ENCODE measurements around the gene TGM3. TPM values are rescaled to one million over a fixed set of nuclear protein-coding genes. Genes with fewer than 3 reads are reported as not detected.

Gene TGM3
- total and polyA plus RNA-seq, 10 of the 15 experiments (the other 5 are each of a cell fraction or from before 2014, with no cell fraction given): not detected

DNA sequence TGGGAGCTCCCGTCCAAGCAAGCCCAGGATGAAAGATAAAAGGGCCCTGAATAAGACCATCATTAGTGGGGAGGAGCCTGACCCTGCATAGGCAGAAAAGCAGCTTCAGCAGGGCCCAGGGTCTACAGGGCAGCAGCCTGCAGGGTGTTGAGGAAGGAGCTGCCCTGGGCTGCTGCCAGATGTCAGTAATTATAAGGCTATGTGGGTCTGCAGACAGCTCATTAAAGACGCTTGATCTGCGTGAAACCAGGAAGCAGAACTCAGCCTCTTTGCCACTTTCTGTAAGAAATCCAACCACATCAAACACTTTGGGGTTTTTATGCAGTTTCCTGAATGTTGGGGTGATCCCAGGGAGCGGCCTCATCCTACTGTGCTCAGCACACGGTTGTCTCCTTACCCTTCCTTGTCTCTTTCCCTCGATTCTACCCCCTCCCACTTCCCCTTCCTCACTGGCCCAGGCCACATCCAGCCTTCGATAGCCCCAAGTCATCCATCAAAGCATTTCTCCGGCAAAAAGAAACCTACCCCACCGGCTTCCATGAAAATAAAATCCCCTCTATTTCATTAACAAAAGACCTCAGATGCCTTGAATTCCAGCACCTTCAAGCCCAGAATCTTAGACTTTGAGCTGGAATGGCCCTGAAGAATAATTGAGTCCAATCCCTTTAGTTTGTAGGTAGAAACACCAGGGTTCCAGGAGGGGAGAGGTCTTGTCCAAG lies 83.9 kb downstream of the TGM3 start:
- ChIA-PET SMC1A (ENCODE audit: uncharacterized antibody, unreplicated experiment) (no interaction called here), CTCF (interaction anchor here (0.6 to 1.0 kb wide), 2 partner anchors 11 to 29 kb away, joined by 3 read pairs; no protein-coding TSS in a partner anchor), POLR2A (no interaction called here), RAD21 (ENCODE audit: unreplicated experiment) (interaction anchor here (0.9 kb wide), 1 partner anchor 172 kb away, joined by 3 read pairs; no protein-coding TSS in a partner anchor)
- H3K4me3 ChIP-seq: no peak overlapping the region
- no peaks in the 10 kb centered on the region for H3K9me3 ChIP-seq (replicated peaks; ENCODE audit: control insufficient read depth, insufficient read depth, low read length)
- H3K79me2 ChIP-seq (ENCODE audit: control insufficient read depth, insufficient read depth, low read length): no peaks in the 10 kb centered on the region
- no TSS peak for BruUV-seq (replicated peaks)
- no peaks in the 10 kb centered on the region; a peak in 1 of 4 replicates for H3K27me3 ChIP-seq (replicated peaks in 1 of 2; ENCODE audit: control insufficient read depth in 2 of 2, insufficient read depth in 2 of 2, low read length in 1 of 2)
- H3K27ac ChIP-seq (ENCODE audit: control insufficient read depth, insufficient read depth): no peak overlapping the region
- ATAC-seq: peak; percentile 61
- H3K36me3 ChIP-seq (ENCODE audit: control insufficient read depth in 2 of 2, insufficient read depth in 2 of 2, low read length in 1 of 2): no peaks in the 10 kb centered on the region
- in situ Hi-C loops (cut with MboI): no loop called here
- no peaks in the 10 kb centered on the region; the same call in 1 of the 2 replicates for H3K4me1 ChIP-seq (ENCODE audit: control insufficient read depth, insufficient read depth, low read length)
- FAIRE-seq: no peak
- intact Hi-C loops (cut with micrococcal nuclease; ENCODE audit: unreplicated experiment): no loop called here
- DNase-seq (ENCODE audit: low read depth, low spot score): no peak
- 17% methylated on average over 9 of the region's 9 CpGs for WGBS (ENCODE audit: insufficient coverage, insufficient replicate concordance, low lambda C conversion rate, missing lambda C conversion rate)
- H2AFZ ChIP-seq (ENCODE audit: control insufficient read depth, low read depth, low read length): no peak overlapping the region; the same call in 1 of the 2 replicates
- no peaks in the 10 kb centered on the region for H4K20me1 ChIP-seq (ENCODE audit: control insufficient read depth, insufficient read depth)
- H3K9ac ChIP-seq (ENCODE audit: control insufficient read depth, insufficient read depth, low read length): no peak overlapping the region
- no peak overlapping the region for H3K4me2 ChIP-seq (ENCODE audit: control insufficient read depth, insufficient read depth)
- TF ChIP-seq SPI1 (IDR thresholded peaks at IDR 0.05; ENCODE audit: borderline replicate concordance, insufficient read depth, low read depth, low read length) (no peak), RELA (IDR thresholded peaks at IDR 0.05; ENCODE audit: borderline replicate concordance, partially characterized antibody) (no peak), TBL1XR1 (IDR thresholded peaks at IDR 0.05; ENCODE audit: low read depth, low read length) (no peak), BHLHE40 (IDR thresholded peaks at IDR 0.05; ENCODE audit: borderline replicate concordance in 1 of 2, low read depth in 2 of 2, low read length in 1 of 2) (no peak), SMAD5 (IDR thresholded peaks at IDR 0.05; ENCODE audit: low read depth) (no peak), BRCA1 (IDR thresholded peaks at IDR 0.05; ENCODE audit: low read depth, low read length) (no peak), PML (IDR thresholded peaks at IDR 0.05; ENCODE audit: low read length) (no peak), BCL11A (IDR thresholded peaks at IDR 0.05; ENCODE audit: low read depth, low read length) (peak; percentile 62; the same call in 1 of the 2 replicates), RFX5 (IDR thresholded peaks at IDR 0.05; ENCODE audit: low read depth, low read length) (no peak), CHD2 (IDR thresholded peaks at IDR 0.05; ENCODE audit: borderline replicate concordance, low read depth, low read length) (no peak), CBX5 (IDR thresholded peaks at IDR 0.05; ENCODE audit: low read depth) (no peak), LARP7 (IDR thresholded peaks at IDR 0.05) (no peak), JUND (IDR thresholded peaks at IDR 0.05; ENCODE audit: low read depth, low read length) (no peak), SMARCA5 (IDR thresholded peaks at IDR 0.05) (no peak), CREB1 (IDR thresholded peaks at IDR 0.05; ENCODE audit: low read depth) (no peak)
- TF ChIP-seq, protein P1, sequence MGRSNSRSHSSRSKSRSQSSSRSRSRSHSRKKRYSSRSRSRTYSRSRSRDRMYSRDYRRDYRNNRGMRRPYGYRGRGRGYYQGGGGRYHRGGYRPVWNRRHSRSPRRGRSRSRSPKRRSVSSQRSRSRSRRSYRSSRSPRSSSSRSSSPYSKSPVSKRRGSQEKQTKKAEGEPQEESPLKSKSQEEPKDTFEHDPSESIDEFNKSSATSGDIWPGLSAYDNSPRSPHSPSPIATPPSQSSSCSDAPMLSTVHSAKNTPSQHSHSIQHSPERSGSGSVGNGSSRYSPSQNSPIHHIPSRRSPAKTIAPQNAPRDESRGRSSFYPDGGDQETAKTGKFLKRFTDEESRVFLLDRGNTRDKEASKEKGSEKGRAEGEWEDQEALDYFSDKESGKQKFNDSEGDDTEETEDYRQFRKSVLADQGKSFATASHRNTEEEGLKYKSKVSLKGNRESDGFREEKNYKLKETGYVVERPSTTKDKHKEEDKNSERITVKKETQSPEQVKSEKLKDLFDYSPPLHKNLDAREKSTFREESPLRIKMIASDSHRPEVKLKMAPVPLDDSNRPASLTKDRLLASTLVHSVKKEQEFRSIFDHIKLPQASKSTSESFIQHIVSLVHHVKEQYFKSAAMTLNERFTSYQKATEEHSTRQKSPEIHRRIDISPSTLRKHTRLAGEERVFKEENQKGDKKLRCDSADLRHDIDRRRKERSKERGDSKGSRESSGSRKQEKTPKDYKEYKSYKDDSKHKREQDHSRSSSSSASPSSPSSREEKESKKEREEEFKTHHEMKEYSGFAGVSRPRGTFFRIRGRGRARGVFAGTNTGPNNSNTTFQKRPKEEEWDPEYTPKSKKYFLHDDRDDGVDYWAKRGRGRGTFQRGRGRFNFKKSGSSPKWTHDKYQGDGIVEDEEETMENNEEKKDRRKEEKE (IDR thresholded peaks at IDR 0.05): no peak
- TF ChIP-seq, protein P2, sequence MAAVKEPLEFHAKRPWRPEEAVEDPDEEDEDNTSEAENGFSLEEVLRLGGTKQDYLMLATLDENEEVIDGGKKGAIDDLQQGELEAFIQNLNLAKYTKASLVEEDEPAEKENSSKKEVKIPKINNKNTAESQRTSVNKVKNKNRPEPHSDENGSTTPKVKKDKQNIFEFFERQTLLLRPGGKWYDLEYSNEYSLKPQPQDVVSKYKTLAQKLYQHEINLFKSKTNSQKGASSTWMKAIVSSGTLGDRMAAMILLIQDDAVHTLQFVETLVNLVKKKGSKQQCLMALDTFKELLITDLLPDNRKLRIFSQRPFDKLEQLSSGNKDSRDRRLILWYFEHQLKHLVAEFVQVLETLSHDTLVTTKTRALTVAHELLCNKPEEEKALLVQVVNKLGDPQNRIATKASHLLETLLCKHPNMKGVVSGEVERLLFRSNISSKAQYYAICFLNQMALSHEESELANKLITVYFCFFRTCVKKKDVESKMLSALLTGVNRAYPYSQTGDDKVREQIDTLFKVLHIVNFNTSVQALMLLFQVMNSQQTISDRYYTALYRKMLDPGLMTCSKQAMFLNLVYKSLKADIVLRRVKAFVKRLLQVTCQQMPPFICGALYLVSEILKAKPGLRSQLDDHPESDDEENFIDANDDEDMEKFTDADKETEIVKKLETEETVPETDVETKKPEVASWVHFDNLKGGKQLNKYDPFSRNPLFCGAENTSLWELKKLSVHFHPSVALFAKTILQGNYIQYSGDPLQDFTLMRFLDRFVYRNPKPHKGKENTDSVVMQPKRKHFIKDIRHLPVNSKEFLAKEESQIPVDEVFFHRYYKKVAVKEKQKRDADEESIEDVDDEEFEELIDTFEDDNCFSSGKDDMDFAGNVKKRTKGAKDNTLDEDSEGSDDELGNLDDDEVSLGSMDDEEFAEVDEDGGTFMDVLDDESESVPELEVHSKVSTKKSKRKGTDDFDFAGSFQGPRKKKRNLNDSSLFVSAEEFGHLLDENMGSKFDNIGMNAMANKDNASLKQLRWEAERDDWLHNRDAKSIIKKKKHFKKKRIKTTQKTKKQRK (IDR thresholded peaks at IDR 0.05; ENCODE audit: low read depth, low read length): no peak
- TF ChIP-seq, protein P3, sequence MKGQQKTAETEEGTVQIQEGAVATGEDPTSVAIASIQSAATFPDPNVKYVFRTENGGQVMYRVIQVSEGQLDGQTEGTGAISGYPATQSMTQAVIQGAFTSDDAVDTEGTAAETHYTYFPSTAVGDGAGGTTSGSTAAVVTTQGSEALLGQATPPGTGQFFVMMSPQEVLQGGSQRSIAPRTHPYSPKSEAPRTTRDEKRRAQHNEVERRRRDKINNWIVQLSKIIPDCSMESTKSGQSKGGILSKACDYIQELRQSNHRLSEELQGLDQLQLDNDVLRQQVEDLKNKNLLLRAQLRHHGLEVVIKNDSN (IDR thresholded peaks at IDR 0.05; ENCODE audit: borderline replicate concordance, extremely low read length, insufficient read depth, low read depth, low read length): no peak

Measured in GM12878 (cell line).